Measurements from ENCODE around the gene AMOTL1.

- no peak for TF ChIP-seq EZH2 (IDR thresholded peaks at IDR 0.05; ENCODE audit: borderline replicate concordance, low read depth, low read length, severe bottlenecking)
- no peak for TF ChIP-seq CTCF (IDR thresholded peaks at IDR 0.05; ENCODE audit: extremely low read depth in 1 of 2, insufficient read depth in 1 of 2, low read depth in 1 of 2, low read length in 2 of 2)
- TF ChIP-seq MAX (IDR thresholded peaks at IDR 0.05; ENCODE audit: insufficient read depth, insufficient read length) = no peak
- TF ChIP-seq MYC (IDR thresholded peaks at IDR 0.05; ENCODE audit: low read depth, low read length) = no peak
Measured at GRCh38 chr11:94734563-94735275, 33.4 kb upstream of the AMOTL1 start.

Measured in endothelial cell of umbilical vein (primary cell).